Measurements from ENCODE around the gene PCED1A. TPM values are rescaled to one million over a fixed set of nuclear protein-coding genes. Genes with fewer than 3 reads are reported as not detected.

PCED1A gene
- total and polyA plus RNA-seq, 2 donors (not counting 3 experiments of a cell fraction or from before 2014, with no cell fraction given) = 20.1 to 32.0 TPM

DNA sequence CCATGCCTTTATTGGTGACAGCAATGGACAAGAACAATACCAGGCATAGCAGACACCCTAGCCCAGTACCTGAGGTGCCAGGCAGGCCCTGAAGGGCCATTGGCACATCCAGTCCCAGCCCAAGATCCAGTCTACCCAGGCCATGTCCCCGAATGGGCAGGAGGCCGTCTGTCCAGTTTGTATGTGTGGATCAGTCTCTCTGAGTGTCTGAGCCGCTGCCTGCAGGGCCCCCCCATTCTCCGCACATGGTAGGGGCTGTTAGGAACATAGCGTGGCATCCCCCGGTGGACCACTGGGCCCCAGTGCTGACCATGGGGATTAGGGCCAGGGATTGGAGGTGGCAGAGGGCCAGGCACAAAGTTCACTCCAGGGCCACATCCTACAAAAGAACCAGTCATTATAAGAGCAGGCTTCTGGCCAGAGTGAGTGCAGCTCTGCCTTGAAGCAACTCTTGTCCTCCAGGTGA lies 5.1 kb downstream of the PCED1A start:
- H3K4me2 ChIP-seq (ENCODE audit: insufficient read depth, low read length) = no peak overlapping the region
- CTCF ChIA-PET = no interaction called here
- no peak overlapping the region for H3K4me3 ChIP-seq (replicated peaks in 1 of 3; ENCODE audit: insufficient read depth in 1 of 3, low read depth in 1 of 3, low read length in 3 of 3)
- no peak overlapping the region for H3K27ac ChIP-seq (ENCODE audit: insufficient read depth, low read depth, low read length)
- FAIRE-seq (no peak), DNase-seq (ENCODE audit: low read depth, low spot score) (no peak)
- intact Hi-C loops (cut with micrococcal nuclease) (no loop called here), dilution Hi-C loops (cut with MboI; ENCODE audit: extremely low pct_ligation_motif_present, low sequenced_read_pairs) (no loop called here)
- peaks cover 6% of the 10 kb centered on the region for H3K4me1 ChIP-seq (ENCODE audit: control insufficient read depth, extremely low read depth, insufficient read depth, low read length)
- H3K79me2 ChIP-seq (ENCODE audit: control insufficient read depth, insufficient read depth, low read length) = no peaks in the 10 kb centered on the region
- H3K9ac ChIP-seq (replicated peaks; ENCODE audit: extremely low read depth, insufficient read depth, low read length) = no peak overlapping the region
- no peaks in the 10 kb centered on the region for H3K9me3 ChIP-seq (replicated peaks; ENCODE audit: control insufficient read depth, insufficient read depth, low read length)
- TF ChIP-seq MAX (IDR thresholded peaks at IDR 0.05; ENCODE audit: insufficient read depth, insufficient read length) = no peak
- TF ChIP-seq JUN (IDR thresholded peaks at IDR 0.05; ENCODE audit: borderline replicate concordance, insufficient read depth, insufficient read length, low read depth) = no peak
- no peak for TF ChIP-seq FOS (IDR thresholded peaks at IDR 0.05; ENCODE audit: borderline replicate concordance, insufficient read depth, low read length)
- no peak for TF ChIP-seq GATA2 (IDR thresholded peaks at IDR 0.05; ENCODE audit: insufficient read depth, insufficient read length, low read depth, low read length)
- no peak for TF ChIP-seq MYC (IDR thresholded peaks at IDR 0.05; ENCODE audit: low read depth, low read length)
- TF ChIP-seq EZH2 (IDR thresholded peaks at IDR 0.05; ENCODE audit: borderline replicate concordance, low read depth, low read length, severe bottlenecking) = no peak
- TF ChIP-seq POLR2AphosphoS5 (IDR thresholded peaks at IDR 0.05; ENCODE audit: insufficient read depth, low read depth, low read length) = no peak
- TF ChIP-seq, protein P1, sequence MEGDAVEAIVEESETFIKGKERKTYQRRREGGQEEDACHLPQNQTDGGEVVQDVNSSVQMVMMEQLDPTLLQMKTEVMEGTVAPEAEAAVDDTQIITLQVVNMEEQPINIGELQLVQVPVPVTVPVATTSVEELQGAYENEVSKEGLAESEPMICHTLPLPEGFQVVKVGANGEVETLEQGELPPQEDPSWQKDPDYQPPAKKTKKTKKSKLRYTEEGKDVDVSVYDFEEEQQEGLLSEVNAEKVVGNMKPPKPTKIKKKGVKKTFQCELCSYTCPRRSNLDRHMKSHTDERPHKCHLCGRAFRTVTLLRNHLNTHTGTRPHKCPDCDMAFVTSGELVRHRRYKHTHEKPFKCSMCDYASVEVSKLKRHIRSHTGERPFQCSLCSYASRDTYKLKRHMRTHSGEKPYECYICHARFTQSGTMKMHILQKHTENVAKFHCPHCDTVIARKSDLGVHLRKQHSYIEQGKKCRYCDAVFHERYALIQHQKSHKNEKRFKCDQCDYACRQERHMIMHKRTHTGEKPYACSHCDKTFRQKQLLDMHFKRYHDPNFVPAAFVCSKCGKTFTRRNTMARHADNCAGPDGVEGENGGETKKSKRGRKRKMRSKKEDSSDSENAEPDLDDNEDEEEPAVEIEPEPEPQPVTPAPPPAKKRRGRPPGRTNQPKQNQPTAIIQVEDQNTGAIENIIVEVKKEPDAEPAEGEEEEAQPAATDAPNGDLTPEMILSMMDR (IDR thresholded peaks at IDR 0.05; ENCODE audit: extremely low read depth in 1 of 2, insufficient read depth in 1 of 2, low read depth in 1 of 2, low read length in 2 of 2) = no peak
- TF ChIP-seq POLR2A (IDR thresholded peaks at IDR 0.05; ENCODE audit: low read depth, low read length) = no peak
- H3K9me1 ChIP-seq (replicated peaks; ENCODE audit: control insufficient read depth, extremely low read depth, insufficient read depth, low read length) = no peaks in the 10 kb centered on the region
- H4K20me1 ChIP-seq (replicated peaks; ENCODE audit: control insufficient read depth, extremely low read depth, insufficient read depth, low read length) = no peaks in the 10 kb centered on the region
- H2AFZ ChIP-seq (ENCODE audit: low read depth, low read length) = no peak overlapping the region
- POLR2A ChIA-PET = no interaction called here
- peaks cover 0 to 2% of the 10 kb centered on the region in 2 experiments for H3K36me3 ChIP-seq (ENCODE audit: control insufficient read depth in 2 of 2, extremely low read depth in 1 of 2, insufficient read depth in 2 of 2, low read length in 2 of 2)
- no peaks in the 10 kb centered on the region for H3K27me3 ChIP-seq (ENCODE audit: control insufficient read depth in 2 of 2, insufficient read depth in 2 of 2, low read length in 2 of 2)
- TSS peak; percentile 6 for BruUV-seq (replicated peaks)

All from endothelial cell of umbilical vein (primary cell).